SK-N-SH (cell line): ENCODE data around the gene GGA3. TPM values are rescaled to one million over a fixed set of nuclear protein-coding genes. Genes with fewer than 3 reads are reported as not detected.

ENCODE experiments used
- CTCF ChIA-PET: fragments of 300-600, 350-600 bp; formaldehyde crosslinking; extraction: SDS; loops from one replicate; lab custom pipeline; 2021; lab: Yijun Ruan, JAX
- POLR2A ChIA-PET: fragments of 350-600 bp; sonication (Branson Sonifier 250); formaldehyde crosslinking; extraction: SDS; loops from one replicate; lab custom pipeline; 2020; ENCODE audit warnings: antibody characterized with exemption, inconsistent platforms; lab: Yijun Ruan, JAX
- DNase-seq: peaks from one replicate; pipeline ENCODE4 v3.0.0; 2012
- H2AFZ ChIP-seq: fragments of 200-600 bp; sonication (generic); 2 replicates; pipeline ENCODE4 v1.8.1; 2016; ENCODE audit warnings: antibody characterized with exemption, mild to moderate bottlenecking, low read depth
- H3F3A ChIP-seq: fragments of 200-600 bp; sonication (generic); replicated peaks from 2 replicates; pipeline ENCODE3; 2016; ENCODE audit warnings: antibody characterized with exemption, mild to moderate bottlenecking; ENCODE audit not compliant: insufficient read depth
- H3K27ac ChIP-seq, 2 experiments: fragments of 200-500 bp in 1 of 2; fragments of 200-600 bp in 1 of 2; sonication (Bioruptor generic) in 1 of 2; sonication (generic), shearing (Covaris generic) in 1 of 2; 2 replicates each; pipeline versions ENCODE4 v1.5.1 to v1.6.1; 2014 to 2016; ENCODE audit warnings: low read depth in 2 of 2, inconsistent platforms in 1 of 2, low read length in 1 of 2, mild to moderate bottlenecking in 1 of 2, mixed read lengths in 1 of 2
- H3K27me3 ChIP-seq: fragments of 200-600 bp; sonication (generic), shearing (Covaris generic); 2 replicates; pipeline ENCODE4 v1.6.1; 2016; ENCODE audit warnings: mixed run types; ENCODE audit not compliant: insufficient read depth
- H3K36me3 ChIP-seq, 2 experiments: fragments of 200-500 bp in 1 of 2; fragments of 200-600 bp in 1 of 2; sonication (Bioruptor generic) in 1 of 2; sonication (generic) in 1 of 2; replicated peaks in 1 of 2; 2 replicates each; pipeline versions ENCODE3 to v1.5.1; 2014 to 2016; ENCODE audit warnings: low read length in 1 of 2, mild to moderate bottlenecking in 1 of 2; ENCODE audit not compliant: insufficient read depth in 2 of 2, control insufficient read depth in 1 of 2
- H3K4me1 ChIP-seq, 2 experiments: fragments of 200-500 bp in 1 of 2; fragments of 200-600 bp in 1 of 2; sonication (Bioruptor generic) in 1 of 2; sonication (generic), shearing (Covaris generic) in 1 of 2; 2 replicates each; pipeline versions ENCODE4 v1.5.1 to v1.6.1; 2014 to 2016; ENCODE audit warnings: low read depth in 1 of 2, low read length in 1 of 2, mixed run types in 1 of 2; ENCODE audit not compliant: insufficient read depth in 2 of 2, control insufficient read depth in 1 of 2
- H3K4me2 ChIP-seq: fragments of 200-600 bp; sonication (generic), shearing (Covaris generic); 2 replicates; pipeline ENCODE4 v1.6.1; 2017; ENCODE audit warnings: mixed run types
- H3K4me3 ChIP-seq, 2 experiments: fragments of 200-500 bp in 1 of 2; fragments of 200-600 bp in 1 of 2; sonication (Bioruptor generic) in 1 of 2; sonication (generic), shearing (Covaris generic) in 1 of 2; 2 replicates each; pipeline versions ENCODE4 v1.5.1 to v1.8.1; 2014 to 2016; ENCODE audit warnings: low read depth in 2 of 2, inconsistent platforms in 1 of 2, low read length in 1 of 2, mild to moderate bottlenecking in 1 of 2, mixed read lengths in 1 of 2, moderate library complexity in 1 of 2
- H3K79me2 ChIP-seq: fragments of 200-600 bp; sonication (generic); 2 replicates; pipeline ENCODE4 v1.8.1; 2017; ENCODE audit warnings: mild to moderate bottlenecking; ENCODE audit not compliant: insufficient read depth
- H3K9ac ChIP-seq: fragments of 200-600 bp; sonication (generic); 2 replicates; pipeline ENCODE4 v1.6.1; 2017; ENCODE audit warnings: mixed run types
- H3K9me2 ChIP-seq: fragments of 200-600 bp; sonication (generic); 2 replicates; pipeline ENCODE4 v1.6.1; 2017; ENCODE audit warnings: mixed run types
- H3K9me3 ChIP-seq: fragments of 200-600 bp; sonication (generic); 2 replicates; pipeline ENCODE4 v1.6.1; 2017; ENCODE audit warnings: mixed run types, mild to moderate bottlenecking, moderate library complexity
- H4K20me1 ChIP-seq: fragments of 200-600 bp; sonication (generic); 2 replicates; pipeline ENCODE4 v1.6.1; 2017; ENCODE audit warnings: mild to moderate bottlenecking, mixed run types; ENCODE audit not compliant: insufficient read depth
- ELF1 ChIP-seq: IDR thresholded peaks from 2 replicates; pipeline ENCODE4 v1.4.0; 2012
- EP300 ChIP-seq, 2 experiments: IDR thresholded peaks; 2 replicates each; pipeline versions ENCODE4 v1.4.0 to v1.6.1; 2012; ENCODE audit warnings: borderline replicate concordance in 1 of 2, low read depth in 1 of 2, low read length in 1 of 2
- FOSL2 ChIP-seq: IDR thresholded peaks from 2 replicates; pipeline ENCODE4 v1.4.0; 2012; ENCODE audit warnings: low read depth, mild to moderate bottlenecking, moderate library complexity, borderline replicate concordance
- IRF3 ChIP-seq: fragments of 150-350 bp; IDR thresholded peaks from 2 replicates; pipeline ENCODE4 v1.6.1; 2016; ENCODE audit warnings: mild to moderate bottlenecking, low read depth, low read length
- JUND ChIP-seq: IDR thresholded peaks from 2 replicates; pipeline ENCODE4 v1.4.0; 2012
- MEF2A ChIP-seq: IDR thresholded peaks from 2 replicates; pipeline ENCODE4 v1.4.0; 2012; ENCODE audit warnings: low read depth, borderline replicate concordance
- MXI1 ChIP-seq: IDR thresholded peaks from 2 replicates; pipeline ENCODE4 v1.6.1; 2012; ENCODE audit warnings: mild to moderate bottlenecking, low read depth, low read length, improper control_type of control experiment
- NFIC ChIP-seq: IDR thresholded peaks from 2 replicates; pipeline ENCODE4 v1.4.0; 2012; ENCODE audit warnings: borderline replicate concordance
- NRF1 ChIP-seq: IDR thresholded peaks from 2 replicates; pipeline ENCODE4 v1.6.1; 2012; ENCODE audit warnings: low read depth, mild to moderate bottlenecking, low read length
- RAD21 ChIP-seq: IDR thresholded peaks from 2 replicates; pipeline ENCODE4 v1.6.1; 2012; ENCODE audit warnings: mild to moderate bottlenecking, low read length
- RCOR1 ChIP-seq: fragments of 150-350 bp; IDR thresholded peaks from 2 replicates; pipeline ENCODE4 v1.6.1; 2017; ENCODE audit warnings: antibody characterized with exemption, low read length
- RFX5 ChIP-seq: IDR thresholded peaks from 2 replicates; pipeline ENCODE4 v1.6.1; 2012; ENCODE audit warnings: mild to moderate bottlenecking, improper control_type of control experiment, low read length
- RXRA ChIP-seq: IDR thresholded peaks from 2 replicates; pipeline ENCODE4 v1.4.0; 2012; ENCODE audit warnings: low read depth, mild to moderate bottlenecking, borderline replicate concordance
- SIN3A ChIP-seq: IDR thresholded peaks from 2 replicates; pipeline ENCODE4 v1.6.1; 2012; ENCODE audit warnings: low read depth, mild to moderate bottlenecking, low read length, moderate library complexity, borderline replicate concordance
- TAF1 ChIP-seq: IDR thresholded peaks from 2 replicates; pipeline ENCODE4 v1.6.1; 2012; ENCODE audit warnings: low read depth, mild to moderate bottlenecking, low read length, moderate library complexity, borderline replicate concordance
- TCF12 ChIP-seq: IDR thresholded peaks from 2 replicates; pipeline ENCODE4 v1.4.0; 2012
- USF2 ChIP-seq: fragments of 150-350 bp; IDR thresholded peaks from 2 replicates; pipeline ENCODE4 v1.6.1; 2017; ENCODE audit warnings: antibody characterized with exemption, low read length, low read depth, borderline replicate concordance
- YY1 ChIP-seq: IDR thresholded peaks from 2 replicates; pipeline ENCODE4 v1.4.0; 2012; ENCODE audit warnings: low read depth, mild to moderate bottlenecking
- ZBTB33 ChIP-seq: IDR thresholded peaks from 2 replicates; pipeline ENCODE4 v1.4.0; 2012; ENCODE audit warnings: low read depth, borderline replicate concordance
- WGBS: methylation state at CpG from one replicate; pipeline ENCODE4 v1.1.6; 2017; ENCODE audit warnings: low lambda C conversion rate; 5-methylcytosine and 5-hydroxymethylcytosine counted together
- polyA plus RNA-seq, 3 experiments: library from polyadenylated mRNA; depleted of rRNA; stranded (reverse); fragments of >200 nt; gene quantifications; 2 replicates each; pipeline ENCODE4 v1.2.3, GENCODE V29; 2012
- TF ChIP-seq, protein P1 (sequence below): IDR thresholded peaks from 2 replicates; pipeline ENCODE4 v1.4.0; 2012; ENCODE audit warnings: low read depth
- TF ChIP-seq, protein P2 (sequence below): fragments of 200-600 bp; sonication (generic); IDR thresholded peaks from 2 replicates; pipeline ENCODE4 v1.6.1; 2017; ENCODE audit warnings: antibody characterized with exemption, mild to moderate bottlenecking, moderate library complexity

GGA3 gene
- polyA plus RNA-seq, 1 of the 3 experiments (the other 2 are of a cell fraction): 42.5 TPM

DNA sequence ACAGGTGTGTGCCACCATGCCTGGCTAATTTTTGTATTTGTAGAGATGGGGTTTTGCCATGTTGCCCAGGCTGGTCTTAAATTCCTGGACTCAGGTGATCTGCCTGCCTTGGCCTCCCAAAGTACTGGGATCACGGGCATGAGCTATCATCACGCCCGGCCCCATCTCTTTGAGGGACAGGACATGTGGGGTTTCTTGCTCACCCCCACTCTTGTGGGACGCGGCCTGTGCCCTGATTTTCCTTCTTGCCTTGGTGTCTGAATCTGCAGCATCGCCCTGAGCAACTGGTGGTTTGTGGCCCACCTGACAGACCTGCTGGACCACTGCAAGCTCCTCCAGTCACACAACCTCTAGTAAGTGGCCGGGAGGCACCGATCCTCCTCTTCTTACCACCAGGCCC lies 30.3 kb downstream of the GGA3 start:
- Histone ChIP-seq H3K9me3 (no peaks in the 10 kb centered on the region), H3K4me3 (no peak overlapping the region), H3K4me1 (no peaks in the 10 kb centered on the region), H3K27ac (no peak overlapping the region), H2AFZ (no peak overlapping the region), H3K36me3 (peaks cover 68 to 69% of the 10 kb centered on the region in 2 experiments), H3K27me3 (no peaks in the 10 kb centered on the region), H3K9me2 (no peaks in the 10 kb centered on the region), H3F3A (peaks cover 10% of the 10 kb centered on the region), H4K20me1 (no peaks in the 10 kb centered on the region), H3K79me2 (0 out of 2 replicates have a peak, but pooled peaks cover 7% of the 10 kb centered on the region), H3K9ac (no peak overlapping the region), H3K4me2 (no peak overlapping the region)
- 98% methylated on average over 8 of the region's 8 CpGs for WGBS
- no peak for TF ChIP-seq RCOR1
- no peak for TF ChIP-seq YY1
- no peak for TF ChIP-seq ELF1
- TF ChIP-seq RFX5: no peak
- TF ChIP-seq RXRA: no peak
- no peak for TF ChIP-seq RAD21
- no peak for TF ChIP-seq JUND
- TF ChIP-seq, protein P1, sequence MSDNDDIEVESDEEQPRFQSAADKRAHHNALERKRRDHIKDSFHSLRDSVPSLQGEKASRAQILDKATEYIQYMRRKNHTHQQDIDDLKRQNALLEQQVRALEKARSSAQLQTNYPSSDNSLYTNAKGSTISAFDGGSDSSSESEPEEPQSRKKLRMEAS: no peak
- TF ChIP-seq SIN3A: no peak
- TF ChIP-seq ZBTB33: no peak
- CTCF ChIA-PET: interaction anchor here (0.8 to 6.7 kb wide), 6 partner anchors 9 to 517 kb away, joined by 4 to 79 read pairs (median 4); partner anchors contain the start of gene MIF4GD
- no peak for DNase-seq
- POLR2A ChIA-PET: interaction anchor here (0.6 kb wide), 1 partner anchor 66 kb away, joined by 3 read pairs; no protein-coding TSS in a partner anchor

DNA sequence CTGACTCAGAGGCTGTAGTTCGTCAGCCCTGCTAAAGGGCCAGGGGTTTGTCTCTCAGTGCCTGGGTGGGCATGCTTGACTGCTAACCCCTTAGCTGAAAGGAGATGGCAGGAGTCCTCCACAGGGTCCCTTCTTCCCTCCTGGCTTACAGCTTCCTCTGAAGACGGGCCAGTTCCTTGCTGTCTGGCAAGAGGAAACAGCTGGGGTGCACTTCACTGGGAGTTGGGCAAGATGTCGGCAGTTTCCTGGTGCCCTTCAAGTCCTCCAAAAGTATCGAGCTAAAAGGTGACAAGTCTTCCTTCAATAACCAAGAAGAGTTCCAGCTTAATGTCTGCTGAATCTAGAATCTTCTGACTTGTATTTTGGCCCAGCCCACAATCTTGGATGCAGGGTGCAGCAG lies 32.6 kb downstream of the GGA3 start:
- TF ChIP-seq EP300 (IDR thresholded peaks at IDR 0.05; ENCODE audit: borderline replicate concordance in 1 of 2, low read depth in 1 of 2, low read length in 1 of 2): no peak
- TF ChIP-seq ELF1: no peak
- no peak for TF ChIP-seq USF2
- TF ChIP-seq IRF3: no peak
- no peak for TF ChIP-seq FOSL2
- TF ChIP-seq MEF2A: no peak
- no peak for TF ChIP-seq YY1
- TF ChIP-seq TCF12: no peak
- TF ChIP-seq MXI1: no peak
- TF ChIP-seq, protein P2, sequence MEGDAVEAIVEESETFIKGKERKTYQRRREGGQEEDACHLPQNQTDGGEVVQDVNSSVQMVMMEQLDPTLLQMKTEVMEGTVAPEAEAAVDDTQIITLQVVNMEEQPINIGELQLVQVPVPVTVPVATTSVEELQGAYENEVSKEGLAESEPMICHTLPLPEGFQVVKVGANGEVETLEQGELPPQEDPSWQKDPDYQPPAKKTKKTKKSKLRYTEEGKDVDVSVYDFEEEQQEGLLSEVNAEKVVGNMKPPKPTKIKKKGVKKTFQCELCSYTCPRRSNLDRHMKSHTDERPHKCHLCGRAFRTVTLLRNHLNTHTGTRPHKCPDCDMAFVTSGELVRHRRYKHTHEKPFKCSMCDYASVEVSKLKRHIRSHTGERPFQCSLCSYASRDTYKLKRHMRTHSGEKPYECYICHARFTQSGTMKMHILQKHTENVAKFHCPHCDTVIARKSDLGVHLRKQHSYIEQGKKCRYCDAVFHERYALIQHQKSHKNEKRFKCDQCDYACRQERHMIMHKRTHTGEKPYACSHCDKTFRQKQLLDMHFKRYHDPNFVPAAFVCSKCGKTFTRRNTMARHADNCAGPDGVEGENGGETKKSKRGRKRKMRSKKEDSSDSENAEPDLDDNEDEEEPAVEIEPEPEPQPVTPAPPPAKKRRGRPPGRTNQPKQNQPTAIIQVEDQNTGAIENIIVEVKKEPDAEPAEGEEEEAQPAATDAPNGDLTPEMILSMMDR: no peak
- no peak for TF ChIP-seq TAF1
- no peak for TF ChIP-seq NRF1
- TF ChIP-seq NFIC: no peak
- Histone ChIP-seq H3K27me3 (no peaks in the 10 kb centered on the region), H4K20me1 (no peaks in the 10 kb centered on the region), H3K9ac (no peak overlapping the region), H3K4me1 (no peaks in the 10 kb centered on the region), H3K9me2 (no peaks in the 10 kb centered on the region), H3K27ac (no peak overlapping the region), H3K36me3 (peaks cover 53 to 62% of the 10 kb centered on the region in 2 experiments), H3K4me2 (no peak overlapping the region), H3K9me3 (no peaks in the 10 kb centered on the region), H3F3A (no peaks in the 10 kb centered on the region), H2AFZ (no peak overlapping the region), H3K79me2 (peaks cover 7% of the 10 kb centered on the region; the same call in 1 of the 2 replicates), H3K4me3 (no peak overlapping the region)
- CTCF ChIA-PET: interaction anchor here (1.0 to 6.7 kb wide), 6 partner anchors 11 to 196 kb away, joined by 3 to 79 read pairs (median 4); partner anchors contain the start of genes GGA3 and MRPS7
- POLR2A ChIA-PET: interaction anchor here (1.0 kb wide), 1 partner anchor 41 kb away, joined by 3 read pairs; no protein-coding TSS in a partner anchor
- DNase-seq: no peak
- 79% methylated on average over 4 of the region's 4 CpGs for WGBS
